PFSK-1 (cell line): ENCODE data around the gene MAPKBP1.

ENCODE experiments used
- FOXP2 ChIP-seq: optimal IDR thresholded peaks from 2 replicates; pipeline ENCODE3; 2011; ENCODE audit warnings: borderline replicate concordance, control low read depth, inconsistent platforms; ENCODE audit not compliant: insufficient read depth; ENCODE audit errors: extremely low read length, extremely low read depth
- POLR2AphosphoS5 ChIP-seq: IDR thresholded peaks from 2 replicates; pipeline ENCODE4 v1.6.1; 2012; ENCODE audit warnings: low read depth, mild to moderate bottlenecking, control low read depth, low read length, moderate library complexity
- REST ChIP-seq, 2 experiments: IDR thresholded peaks; 2 replicates each; pipeline versions ENCODE4 v1.6.1 to v1.8.0; 2011 to 2012; ENCODE audit warnings: low read depth in 2 of 2, low read length in 2 of 2, control low read depth in 1 of 2, inconsistent platforms in 1 of 2, mild to moderate bottlenecking in 1 of 2, moderate library complexity in 1 of 2; ENCODE audit not compliant: insufficient read depth in 1 of 2
- TAF1 ChIP-seq: IDR thresholded peaks from 2 replicates; pipeline ENCODE4 v1.6.1; 2012; ENCODE audit warnings: low read length, control low read depth, borderline replicate concordance; ENCODE audit not compliant: insufficient read depth

- no peak for TF ChIP-seq REST (IDR thresholded peaks at IDR 0.05; ENCODE audit: insufficient read depth in 1 of 2, low read depth in 2 of 2, low read length in 2 of 2)
- TF ChIP-seq FOXP2, result no peak
- TF ChIP-seq TAF1, result no peak
- no peak for TF ChIP-seq POLR2AphosphoS5
Observed at GRCh38 chr15:41814534-41814933, 40.2 kb downstream of the MAPKBP1 start.
